HG03469 (cell line): Measurements from ENCODE around the gene PCSK1.

ENCODE experiments used
- ATAC-seq: cut with Tn5 transposase; IDR thresholded peaks from one replicate; pipeline ENCODE4 v1.9.1; 2021; ENCODE audit warnings: mild to moderate bottlenecking, moderate library complexity, moderate number of reproducible peaks; ENCODE audit not compliant: unreplicated experiment

PCSK1 gene

GRCh38 chr5:96433066-96433447 lies at the start of gene PCSK1:
Gene PCSK1, minus strand, starts transcription at chr5:96433248. Its CDS starts 206 bp downstream, at chr5:96433042.
- no peak for ATAC-seq

GRCh38 chr5:96481867-96482266 lies 48.8 kb upstream of the PCSK1 start:
- ATAC-seq: no peak

- no peak for ATAC-seq
Observed at GRCh38 chr5:96481009-96481786, 48.1 kb upstream of the PCSK1 start.

GRCh38 chr5:96478983-96479382 lies 45.9 kb upstream of the PCSK1 start:
- ATAC-seq: no peak

GRCh38 chr5:96476654-96477053 lies 43.6 kb upstream of the PCSK1 start:
- ATAC-seq: no peak

- no peak for ATAC-seq
Observed at GRCh38 chr5:96474073-96474472, 41.0 kb upstream of the PCSK1 start.

- no peak for ATAC-seq
Observed at GRCh38 chr5:96473155-96473554, 40.1 kb upstream of the PCSK1 start.

GRCh38 chr5:96470785-96471184 lies 37.7 kb upstream of the PCSK1 start:
- no peak for ATAC-seq

- no peak for ATAC-seq
Observed at GRCh38 chr5:96468956-96469355, 35.9 kb upstream of the PCSK1 start.

- ATAC-seq: no peak
Observed at GRCh38 chr5:96463091-96463490, 30.0 kb upstream of the PCSK1 start.

- ATAC-seq: no peak
Observed at GRCh38 chr5:96459313-96460121, 26.5 kb upstream of the PCSK1 start.

GRCh38 chr5:96458176-96458575 lies 25.1 kb upstream of the PCSK1 start:
- no peak for ATAC-seq

GRCh38 chr5:96455789-96456188 lies 22.7 kb upstream of the PCSK1 start:
- ATAC-seq: no peak

GRCh38 chr5:96453394-96453793 lies 20.3 kb upstream of the PCSK1 start:
- no peak for ATAC-seq

GRCh38 chr5:96447949-96448348 lies 14.9 kb upstream of the PCSK1 start:
- ATAC-seq: no peak

GRCh38 chr5:96440185-96440538 lies 7.1 kb upstream of the PCSK1 start:
- ATAC-seq: peak; percentile 5

- ATAC-seq: peak; percentile 94
Observed at GRCh38 chr5:96439477-96440184, 6.6 kb upstream of the PCSK1 start.

GRCh38 chr5:96434201-96434645 lies 1.2 kb upstream of the PCSK1 start:
- no peak for ATAC-seq

GRCh38 chr5:96432216-96433065 lies 607 bp downstream of the PCSK1 start:
- ATAC-seq: no peak

- no peak for ATAC-seq
Observed at GRCh38 chr5:96431376-96432187, 1.5 kb downstream of the PCSK1 start.
